ENCODE results near the gene EPB41L3. TPM values are rescaled to one million over a fixed set of nuclear protein-coding genes. Genes with fewer than 3 reads are reported as not detected.

The EPB41L3 gene
- total and polyA plus RNA-seq, 4 donors = 99.6 to 226 (median 163) TPM

DNA sequence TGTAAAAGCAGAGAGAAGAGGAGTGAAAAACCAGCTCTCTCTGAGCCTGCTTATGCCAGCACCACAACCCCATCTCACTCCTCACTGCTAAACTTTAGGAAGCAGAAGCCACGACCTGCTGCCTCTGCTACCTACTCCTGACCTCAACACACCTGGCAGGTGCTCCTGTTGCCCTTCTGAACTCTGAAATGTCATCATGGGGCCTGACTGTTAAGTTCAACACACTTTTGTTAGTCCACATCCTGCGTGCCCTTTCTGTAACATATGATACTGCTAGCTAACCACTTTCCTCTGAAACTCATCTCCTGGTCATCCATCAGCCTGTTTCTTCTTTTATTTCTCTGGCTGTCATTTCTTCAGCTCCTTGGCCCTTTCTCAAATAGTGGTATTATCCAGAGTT is 118.1 kb downstream of the EPB41L3 start:
- H3K27ac ChIP-seq (ENCODE audit: low read depth, low read length) = no peak overlapping the region
- H3K9me3 ChIP-seq (ENCODE audit: control insufficient read depth, insufficient read depth, low read length) = no peaks in the 10 kb centered on the region
- no peak for DNase-seq (ENCODE audit: low read depth in 4 of 6, low spot score in 6 of 6)
- H3K4me1 ChIP-seq (ENCODE audit: control insufficient read depth, insufficient read depth, low read length) = no peaks in the 10 kb centered on the region
- H3K36me3 ChIP-seq (ENCODE audit: control insufficient read depth, insufficient read depth, low read length) = no peaks in the 10 kb centered on the region
- no peaks in the 10 kb centered on the region for H3K27me3 ChIP-seq (ENCODE audit: control insufficient read depth, insufficient read depth, low read length)
- H3K4me3 ChIP-seq (ENCODE audit: low read depth, low read length) = no peak overlapping the region
- WGBS (ENCODE audit: insufficient coverage) = 80% methylated on average over 2 of the region's 2 CpGs

DNA sequence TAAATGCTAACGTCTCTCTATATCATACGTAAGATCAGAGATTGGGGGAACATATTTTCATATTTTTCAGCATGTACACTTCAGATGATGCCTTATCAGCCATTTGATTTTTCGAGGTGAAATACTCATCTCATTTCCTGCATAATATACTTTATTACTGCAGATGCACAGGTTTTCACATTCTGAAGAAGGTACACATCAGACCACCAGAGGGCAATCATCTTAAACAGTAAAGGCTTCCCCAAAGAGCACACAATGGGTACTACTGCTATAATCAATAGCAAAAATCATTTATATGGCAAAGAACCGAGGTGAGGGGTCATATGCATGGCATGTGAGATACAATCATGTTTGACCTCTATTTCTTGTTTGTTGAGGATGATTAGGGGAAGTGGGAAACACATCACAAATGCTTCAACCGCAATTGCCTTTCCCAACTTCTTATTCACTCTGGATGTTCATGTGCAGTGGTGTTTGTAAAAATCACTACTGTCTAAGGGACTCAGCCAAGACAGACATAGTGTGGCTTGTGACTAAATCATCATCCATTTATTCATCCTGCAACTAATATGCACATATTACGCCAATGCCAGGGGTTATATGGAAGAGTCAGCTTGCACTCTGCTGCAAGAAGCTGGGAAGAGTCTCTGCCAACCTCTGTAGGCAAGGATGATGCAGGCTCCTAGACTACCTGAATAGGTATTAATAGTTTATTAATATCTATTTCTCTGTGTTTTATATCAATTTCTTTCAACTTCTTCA is 118.7 kb downstream of the EPB41L3 start:
- H3K4me1 ChIP-seq (ENCODE audit: control insufficient read depth, insufficient read depth, low read length) = no peaks in the 10 kb centered on the region
- peak in 5 of 6 donors; percentile 13 to 85 (median 26) for DNase-seq (ENCODE audit: low read depth in 4 of 6, low spot score in 6 of 6)
- WGBS (ENCODE audit: insufficient coverage) = no CpG with 5 or more reads among the region's 6 CpGs
- no peaks in the 10 kb centered on the region for H3K36me3 ChIP-seq (ENCODE audit: control insufficient read depth, insufficient read depth, low read length)
- no peaks in the 10 kb centered on the region for H3K27me3 ChIP-seq (ENCODE audit: control insufficient read depth, insufficient read depth, low read length)
- H3K9me3 ChIP-seq (ENCODE audit: control insufficient read depth, insufficient read depth, low read length) = no peaks in the 10 kb centered on the region
- no peak overlapping the region for H3K4me3 ChIP-seq (ENCODE audit: low read depth, low read length)
- no peak overlapping the region for H3K27ac ChIP-seq (ENCODE audit: low read depth, low read length)

DNA sequence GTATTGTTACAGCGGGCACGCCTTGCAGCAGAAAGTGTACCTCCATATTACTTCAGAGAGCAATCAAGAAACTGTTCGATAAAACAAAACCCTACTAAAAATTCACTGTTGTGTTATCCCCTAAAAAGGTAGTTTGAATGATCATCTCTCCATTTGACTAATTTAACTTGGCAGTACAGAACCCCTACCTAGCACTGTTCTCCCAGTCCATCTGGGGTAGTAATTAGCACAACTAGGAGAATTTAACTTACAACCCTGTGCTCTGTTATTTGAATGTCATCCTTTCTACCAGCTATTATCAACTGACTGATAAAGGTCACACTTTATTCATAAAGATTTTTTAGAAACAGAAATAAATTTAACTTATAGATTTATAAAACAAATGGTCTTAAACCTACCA is 121.2 kb downstream of the EPB41L3 start:
- Histone ChIP-seq H3K9me3 (ENCODE audit: control insufficient read depth, insufficient read depth, low read length) (no peaks in the 10 kb centered on the region), H3K4me3 (ENCODE audit: low read depth, low read length) (no peak overlapping the region), H3K4me1 (ENCODE audit: control insufficient read depth, insufficient read depth, low read length) (no peaks in the 10 kb centered on the region), H3K27ac (ENCODE audit: low read depth, low read length) (no peak overlapping the region), H3K36me3 (ENCODE audit: control insufficient read depth, insufficient read depth, low read length) (peaks cover 2% of the 10 kb centered on the region), H3K27me3 (ENCODE audit: control insufficient read depth, insufficient read depth, low read length) (no peaks in the 10 kb centered on the region)
- no peak for DNase-seq (ENCODE audit: low read depth in 4 of 6, low spot score in 6 of 6)
- WGBS (ENCODE audit: insufficient coverage) = no CpG with 5 or more reads among the region's 3 CpGs

DNA sequence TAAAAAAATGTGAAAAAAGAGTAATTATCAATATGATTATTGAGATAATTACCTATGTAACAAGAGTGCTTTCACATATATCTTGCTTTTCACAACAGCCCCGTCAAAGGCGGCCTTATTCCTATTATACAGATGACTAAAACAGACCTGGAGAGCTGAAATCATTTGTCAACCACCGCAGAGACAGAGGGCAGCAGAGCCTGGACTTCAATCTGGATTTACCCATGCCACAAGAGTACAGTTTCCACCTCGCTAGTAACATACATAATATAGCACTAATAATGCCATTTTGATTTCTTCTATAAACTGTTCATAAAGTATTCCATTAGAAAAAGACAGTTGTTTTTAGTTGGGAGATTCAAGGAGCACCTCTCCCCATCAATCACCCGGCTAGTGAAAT is 121.8 kb downstream of the EPB41L3 start:
- WGBS (ENCODE audit: insufficient coverage) = 100% methylated on average over 1 of the region's 5 CpGs
- Histone ChIP-seq H3K4me1 (ENCODE audit: control insufficient read depth, insufficient read depth, low read length) (no peaks in the 10 kb centered on the region), H3K36me3 (ENCODE audit: control insufficient read depth, insufficient read depth, low read length) (peaks cover 6% of the 10 kb centered on the region), H3K27me3 (ENCODE audit: control insufficient read depth, insufficient read depth, low read length) (no peaks in the 10 kb centered on the region), H3K27ac (ENCODE audit: low read depth, low read length) (no peak overlapping the region), H3K4me3 (ENCODE audit: low read depth, low read length) (no peak overlapping the region), H3K9me3 (ENCODE audit: control insufficient read depth, insufficient read depth, low read length) (no peaks in the 10 kb centered on the region)
- DNase-seq (ENCODE audit: low read depth in 4 of 6, low spot score in 6 of 6) = no peak

DNA sequence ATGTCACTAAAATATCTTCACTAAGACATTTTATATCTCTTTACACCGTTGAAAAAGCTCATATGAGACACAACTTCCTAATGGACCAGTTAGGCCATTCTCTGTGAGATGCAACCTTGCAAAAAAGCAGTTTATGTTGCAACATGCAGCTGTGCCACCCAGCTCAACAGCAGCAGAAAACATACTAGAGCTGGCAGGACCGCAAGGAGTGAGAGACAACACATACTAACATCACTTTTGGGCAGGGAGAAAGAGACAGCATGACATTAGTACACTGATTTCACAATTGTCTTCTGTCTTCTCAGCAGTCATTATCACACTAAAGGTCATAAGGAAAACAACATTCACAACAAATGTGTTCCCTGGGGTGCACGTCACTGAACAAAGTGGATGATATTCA is 122.9 kb downstream of the EPB41L3 start:
- WGBS (ENCODE audit: insufficient coverage) = 79% methylated on average over 2 of the region's 3 CpGs
- Histone ChIP-seq H3K27me3 (ENCODE audit: control insufficient read depth, insufficient read depth, low read length) (no peaks in the 10 kb centered on the region), H3K36me3 (ENCODE audit: control insufficient read depth, insufficient read depth, low read length) (peaks cover 8% of the 10 kb centered on the region), H3K27ac (ENCODE audit: low read depth, low read length) (no peak overlapping the region), H3K4me3 (ENCODE audit: low read depth, low read length) (no peak overlapping the region), H3K9me3 (ENCODE audit: control insufficient read depth, insufficient read depth, low read length) (no peaks in the 10 kb centered on the region), H3K4me1 (ENCODE audit: control insufficient read depth, insufficient read depth, low read length) (no peaks in the 10 kb centered on the region)
- DNase-seq (ENCODE audit: low read depth in 4 of 6, low spot score in 6 of 6) = no peak

DNA sequence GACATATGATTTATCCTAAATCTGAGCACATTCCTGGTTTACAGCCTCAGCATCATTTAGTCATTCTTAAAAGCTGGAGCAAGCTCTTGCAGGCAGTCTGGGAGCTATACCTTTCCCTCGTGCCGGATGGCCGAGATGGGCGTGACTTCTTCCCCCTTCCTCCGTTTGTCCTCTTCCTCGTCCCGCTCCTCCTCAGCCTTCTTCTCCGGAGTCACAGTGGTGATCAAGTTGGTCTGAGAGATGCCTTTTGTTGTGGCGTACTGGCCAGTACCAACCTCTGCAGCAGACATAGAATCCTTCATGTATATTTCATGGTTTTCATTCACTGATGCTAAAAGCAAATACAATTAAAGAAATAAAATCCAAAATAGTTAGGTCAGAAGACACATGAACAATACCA is 124.2 kb downstream of the EPB41L3 start:
- no peak overlapping the region for H3K27ac ChIP-seq (ENCODE audit: low read depth, low read length)
- WGBS (ENCODE audit: insufficient coverage) = 77% methylated on average over 7 of the region's 9 CpGs
- H3K4me3 ChIP-seq (ENCODE audit: low read depth, low read length) = no peak overlapping the region
- peaks cover 11% of the 10 kb centered on the region for H3K36me3 ChIP-seq (ENCODE audit: control insufficient read depth, insufficient read depth, low read length)
- no peak for DNase-seq (ENCODE audit: low read depth in 4 of 6, low spot score in 6 of 6)
- peaks cover 5% of the 10 kb centered on the region for H3K4me1 ChIP-seq (ENCODE audit: control insufficient read depth, insufficient read depth, low read length)
- H3K9me3 ChIP-seq (ENCODE audit: control insufficient read depth, insufficient read depth, low read length) = no peaks in the 10 kb centered on the region
- H3K27me3 ChIP-seq (ENCODE audit: control insufficient read depth, insufficient read depth, low read length) = no peaks in the 10 kb centered on the region

DNA sequence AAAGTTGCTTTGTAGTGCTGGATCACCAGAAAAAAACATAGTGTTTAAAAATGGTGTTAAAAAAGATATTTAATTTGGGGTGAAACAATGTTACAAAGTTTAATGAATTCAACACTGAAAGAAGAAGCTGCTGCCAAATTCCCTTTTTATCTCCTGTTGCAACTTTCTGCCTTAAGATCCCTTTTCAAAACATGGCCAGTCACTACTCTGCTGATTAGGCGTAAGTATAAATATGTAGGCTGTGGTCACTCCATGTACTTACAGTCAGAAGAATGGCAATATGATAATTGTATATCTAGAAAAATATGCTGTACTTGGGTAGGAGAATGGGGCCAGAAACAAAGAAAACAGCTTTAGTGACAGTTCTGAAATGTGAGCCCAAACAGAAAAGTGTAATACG is 124.8 kb downstream of the EPB41L3 start:
- DNase-seq (ENCODE audit: low read depth in 4 of 6, low spot score in 6 of 6) = no peak
- no peak overlapping the region for H3K4me3 ChIP-seq (ENCODE audit: low read depth, low read length)
- WGBS (ENCODE audit: insufficient coverage) = no CpG with 5 or more reads among the region's 2 CpGs

DNA sequence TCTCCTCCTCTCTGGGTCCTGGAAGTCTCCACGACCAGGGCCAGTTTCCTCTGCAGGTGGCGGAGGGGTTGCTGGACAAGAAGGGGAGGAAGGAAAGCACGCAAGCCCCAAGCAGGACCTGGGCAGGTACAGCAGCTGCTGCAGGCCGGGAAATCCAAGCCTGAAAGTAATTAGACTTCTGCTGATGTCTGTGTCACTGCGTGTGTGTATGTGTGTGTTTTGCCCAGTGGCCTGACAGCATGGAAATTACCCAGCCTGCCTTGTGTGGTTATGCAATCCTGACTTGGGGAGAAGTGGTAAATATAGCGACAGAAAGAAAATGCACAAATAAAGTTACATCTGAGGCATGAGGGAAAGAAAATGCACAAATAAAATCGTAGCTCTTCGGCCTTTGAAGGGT is 126.5 kb downstream of the EPB41L3 start:
- H3K27me3 ChIP-seq (ENCODE audit: control insufficient read depth, insufficient read depth, low read length) = no peaks in the 10 kb centered on the region
- no peak overlapping the region for H3K27ac ChIP-seq (ENCODE audit: low read depth, low read length)
- no peak overlapping the region for H3K4me3 ChIP-seq (ENCODE audit: low read depth, low read length)
- H3K9me3 ChIP-seq (ENCODE audit: control insufficient read depth, insufficient read depth, low read length) = no peaks in the 10 kb centered on the region
- peaks cover 8% of the 10 kb centered on the region for H3K4me1 ChIP-seq (ENCODE audit: control insufficient read depth, insufficient read depth, low read length)
- peaks cover 11% of the 10 kb centered on the region for H3K36me3 ChIP-seq (ENCODE audit: control insufficient read depth, insufficient read depth, low read length)
- DNase-seq (ENCODE audit: low read depth in 4 of 6, low spot score in 6 of 6) = peak in 2 of 6 donors; percentile 13 to 20
- WGBS (ENCODE audit: insufficient coverage) = 70% methylated on average over 7 of the region's 8 CpGs

More for the DNA sequence above, 124.8 kb downstream of the EPB41L3 start:
- Histone ChIP-seq H3K9me3 (ENCODE audit: control insufficient read depth, insufficient read depth, low read length) (no peaks in the 10 kb centered on the region), H3K27ac (ENCODE audit: low read depth, low read length) (no peak overlapping the region), H3K4me1 (ENCODE audit: control insufficient read depth, insufficient read depth, low read length) (peaks cover 8% of the 10 kb centered on the region), H3K27me3 (ENCODE audit: control insufficient read depth, insufficient read depth, low read length) (no peaks in the 10 kb centered on the region), H3K36me3 (ENCODE audit: control insufficient read depth, insufficient read depth, low read length) (peaks cover 11% of the 10 kb centered on the region)

DNA sequence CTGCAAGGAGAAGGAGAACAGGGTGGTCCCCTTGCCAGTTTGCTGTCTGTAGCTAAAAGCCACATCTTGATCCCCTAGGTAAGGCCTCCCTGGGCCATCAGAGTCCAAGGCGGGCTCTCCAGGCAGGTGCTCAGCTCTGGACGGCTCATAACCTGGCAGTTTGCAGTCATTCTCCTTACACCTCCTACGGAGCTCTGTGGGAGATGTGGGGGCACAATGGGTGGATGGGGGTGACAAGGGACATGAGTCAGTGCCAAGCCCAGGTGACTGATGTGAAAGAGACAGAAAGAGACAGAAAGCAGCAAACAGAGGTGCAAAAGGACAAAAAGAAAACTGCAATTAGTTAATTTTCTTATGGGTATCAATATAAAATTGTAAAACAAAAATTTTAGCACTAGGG is 127.7 kb downstream of the EPB41L3 start:
- H3K27ac ChIP-seq (ENCODE audit: low read depth, low read length) = no peak overlapping the region
- no peak overlapping the region for H3K4me3 ChIP-seq (ENCODE audit: low read depth, low read length)
- H3K9me3 ChIP-seq (ENCODE audit: control insufficient read depth, insufficient read depth, low read length) = no peaks in the 10 kb centered on the region
- peaks cover 8% of the 10 kb centered on the region for H3K4me1 ChIP-seq (ENCODE audit: control insufficient read depth, insufficient read depth, low read length)
- peaks cover 11% of the 10 kb centered on the region for H3K36me3 ChIP-seq (ENCODE audit: control insufficient read depth, insufficient read depth, low read length)
- no peaks in the 10 kb centered on the region for H3K27me3 ChIP-seq (ENCODE audit: control insufficient read depth, insufficient read depth, low read length)
- no peak for DNase-seq (ENCODE audit: low read depth in 4 of 6, low spot score in 6 of 6)
- 96% methylated on average over 2 of the region's 3 CpGs for WGBS (ENCODE audit: insufficient coverage)

DNA sequence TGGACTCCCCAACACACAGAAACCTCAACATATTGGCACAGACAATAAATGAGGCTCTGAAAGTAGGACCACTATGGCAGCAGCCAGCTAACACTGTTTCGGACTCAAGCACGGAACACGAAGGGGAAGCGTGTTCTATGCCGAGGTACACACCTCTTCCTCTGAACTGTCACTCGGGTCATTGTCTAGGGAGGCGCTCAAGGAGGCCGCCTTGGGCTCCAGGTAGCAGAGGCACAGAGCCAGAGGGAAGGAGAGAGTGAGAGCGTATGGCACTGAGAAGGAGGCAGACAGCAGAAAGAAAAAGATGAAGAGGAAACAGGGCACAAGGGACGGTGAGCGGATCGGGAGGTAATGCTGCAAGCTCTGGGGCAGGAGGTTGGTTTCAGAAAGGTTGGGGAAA is 128.1 kb downstream of the EPB41L3 start:
- 95% methylated on average over 12 of the region's 12 CpGs for whole genome bisulfite sequencing (ENCODE audit: insufficient coverage)
- Histone ChIP-seq H3K27ac (ENCODE audit: low read depth, low read length) (no peak overlapping the region), H3K4me3 (ENCODE audit: low read depth, low read length) (no peak overlapping the region), H3K9me3 (ENCODE audit: control insufficient read depth, insufficient read depth, low read length) (no peaks in the 10 kb centered on the region), H3K36me3 (ENCODE audit: control insufficient read depth, insufficient read depth, low read length) (peaks cover 11% of the 10 kb centered on the region), H3K4me1 (ENCODE audit: control insufficient read depth, insufficient read depth, low read length) (peaks cover 8% of the 10 kb centered on the region), H3K27me3 (ENCODE audit: control insufficient read depth, insufficient read depth, low read length) (no peaks in the 10 kb centered on the region)
- DNase-seq (ENCODE audit: low read depth in 4 of 6, low spot score in 6 of 6) = no peak

Data from spinal cord (tissue), 10 donors.